ENCODE measurements around the gene CDH3.

DNA sequence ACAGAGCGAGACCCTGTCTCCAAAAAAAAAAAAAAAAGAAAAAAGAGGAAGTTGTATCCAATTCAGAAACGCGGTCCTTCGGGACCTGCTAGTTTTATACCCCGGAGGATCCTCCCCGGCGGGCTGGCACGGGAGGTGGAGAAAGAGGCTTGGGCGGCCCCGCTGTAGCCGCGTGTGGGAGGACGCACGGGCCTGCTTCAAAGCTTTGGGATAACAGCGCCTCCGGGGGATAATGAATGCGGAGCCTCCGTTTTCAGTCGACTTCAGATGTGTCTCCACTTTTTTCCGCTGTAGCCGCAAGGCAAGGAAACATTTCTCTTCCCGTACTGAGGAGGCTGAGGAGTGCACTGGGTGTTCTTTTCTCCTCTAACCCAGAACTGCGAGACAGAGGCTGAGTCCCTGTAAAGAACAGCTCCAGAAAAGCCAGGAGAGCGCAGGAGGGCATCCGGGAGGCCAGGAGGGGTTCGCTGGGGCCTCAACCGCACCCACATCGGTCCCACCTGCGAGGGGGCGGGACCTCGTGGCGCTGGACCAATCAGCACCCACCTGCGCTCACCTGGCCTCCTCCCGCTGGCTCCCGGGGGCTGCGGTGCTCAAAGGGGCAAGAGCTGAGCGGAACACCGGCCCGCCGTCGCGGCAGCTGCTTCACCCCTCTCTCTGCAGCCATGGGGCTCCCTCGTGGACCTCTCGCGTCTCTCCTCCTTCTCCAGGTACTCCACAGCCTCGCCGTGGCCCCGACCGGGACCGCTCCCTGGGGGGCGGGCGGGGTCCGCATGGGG is at the start of gene CDH3:
- TF ChIP-seq EZH2phosphoT487 (IDR thresholded peaks at IDR 0.05; ENCODE audit: unreplicated experiment) = no peak
- TF ChIP-seq CTCF (conservative IDR thresholded peaks at IDR 0.05; ENCODE audit: low read depth in 2 of 2) = peak in 1 of 2 experiments; percentile 19; a peak in 1 of 4 replicates
- no peak for TF ChIP-seq EZH2 (IDR thresholded peaks at IDR 0.05; ENCODE audit: low read depth, unreplicated experiment)
- TF ChIP-seq ZNF331 (CRISPR knock-in tag; IDR thresholded peaks at IDR 0.05; ENCODE audit: low read depth) = no peak
- TF ChIP-seq JUNB (IDR thresholded peaks at IDR 0.05; ENCODE audit: unreplicated experiment) = no peak

All from GM23338 (cell line).